Astrocyte of the cerebellum (primary cell): ENCODE results near the gene LPCAT3.
A peak's percentile ranks its signal among the peaks of the same experiment; 100 is the strongest.

Source experiments
- DNase-seq: peaks from one replicate; pipeline ENCODE4 v3.0.0-alpha.2; 2011; ENCODE audit warnings: low read depth
- H3K4me3 ChIP-seq: 2 replicates; pipeline ENCODE4 v1.5.1; 2011; ENCODE audit warnings: mild to moderate bottlenecking, low read depth, low read length, moderate library complexity
- in situ Hi-C: cut with HindIII; loops from 2 replicates; pipeline ENCODE4 v1.10.0; 2017; ENCODE audit warnings: low sequenced_read_pairs
- TF ChIP-seq, protein P1 (sequence below): IDR thresholded peaks from 2 replicates; pipeline ENCODE4 v1.5.1; 2012; ENCODE audit warnings: low read length, low read depth, moderate library complexity, mild to moderate bottlenecking; ENCODE audit errors: missing control alignments

LPCAT3 gene

DNA sequence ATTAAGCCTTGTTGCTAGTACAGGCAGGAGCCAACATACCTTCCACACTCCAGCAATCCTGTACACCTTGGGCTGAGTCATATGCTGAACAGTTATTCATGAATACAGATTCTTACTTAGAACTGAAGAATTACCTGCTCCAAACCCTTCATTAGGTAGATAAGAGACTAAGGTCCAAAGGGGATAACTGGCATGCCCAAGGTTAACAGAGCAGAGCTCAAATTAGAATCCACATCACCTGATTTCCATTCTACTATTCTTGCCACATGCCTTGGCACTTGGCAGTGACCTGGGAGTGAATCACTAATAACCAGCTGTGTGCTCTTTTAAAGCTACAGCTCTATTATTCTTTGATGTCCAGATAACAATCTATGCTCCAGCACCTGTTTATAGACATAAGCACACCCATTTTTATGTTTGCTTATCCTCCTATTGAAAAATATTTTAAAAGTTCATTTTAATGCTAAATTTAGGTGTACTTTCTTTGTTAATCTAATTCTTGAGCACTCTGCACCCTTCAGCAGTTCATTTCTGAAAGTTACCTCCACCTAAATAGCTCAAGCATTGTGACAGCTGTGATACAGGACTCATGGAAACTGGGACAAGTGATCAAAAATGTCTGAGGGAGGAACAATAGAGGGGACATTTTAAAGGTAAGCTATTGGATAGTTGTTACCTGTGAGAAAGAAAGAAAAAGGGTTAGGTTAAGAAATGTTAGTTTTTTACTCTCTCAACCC, 19.4 kb downstream of the LPCAT3 start:
- in situ Hi-C loops = no loop called here
- no peak overlapping the region for H3K4me3 ChIP-seq
- no peak for DNase-seq
- TF ChIP-seq, protein P1, sequence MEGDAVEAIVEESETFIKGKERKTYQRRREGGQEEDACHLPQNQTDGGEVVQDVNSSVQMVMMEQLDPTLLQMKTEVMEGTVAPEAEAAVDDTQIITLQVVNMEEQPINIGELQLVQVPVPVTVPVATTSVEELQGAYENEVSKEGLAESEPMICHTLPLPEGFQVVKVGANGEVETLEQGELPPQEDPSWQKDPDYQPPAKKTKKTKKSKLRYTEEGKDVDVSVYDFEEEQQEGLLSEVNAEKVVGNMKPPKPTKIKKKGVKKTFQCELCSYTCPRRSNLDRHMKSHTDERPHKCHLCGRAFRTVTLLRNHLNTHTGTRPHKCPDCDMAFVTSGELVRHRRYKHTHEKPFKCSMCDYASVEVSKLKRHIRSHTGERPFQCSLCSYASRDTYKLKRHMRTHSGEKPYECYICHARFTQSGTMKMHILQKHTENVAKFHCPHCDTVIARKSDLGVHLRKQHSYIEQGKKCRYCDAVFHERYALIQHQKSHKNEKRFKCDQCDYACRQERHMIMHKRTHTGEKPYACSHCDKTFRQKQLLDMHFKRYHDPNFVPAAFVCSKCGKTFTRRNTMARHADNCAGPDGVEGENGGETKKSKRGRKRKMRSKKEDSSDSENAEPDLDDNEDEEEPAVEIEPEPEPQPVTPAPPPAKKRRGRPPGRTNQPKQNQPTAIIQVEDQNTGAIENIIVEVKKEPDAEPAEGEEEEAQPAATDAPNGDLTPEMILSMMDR = no peak

GRCh38 chr12:6996040-6996441, 22.2 kb downstream of the LPCAT3 start:
- in situ Hi-C loops = no loop called here
- DNase-seq = peak; percentile 24
- no peak overlapping the region for H3K4me3 ChIP-seq
- TF ChIP-seq, protein P1 = no peak

- TF ChIP-seq, protein P1 = no peak
- H3K4me3 ChIP-seq = no peak overlapping the region
- in situ Hi-C loops = no loop called here
- DNase-seq = no peak
These were observed 30.2 kb downstream of the LPCAT3 start for GRCh38 chr12:6987956-6988553.

GRCh38 chr12:6982532-6982931, 35.7 kb downstream of the LPCAT3 start:
- H3K4me3 ChIP-seq = no peak overlapping the region
- TF ChIP-seq, protein P1 = no peak
- in situ Hi-C loops = no loop called here
- no peak for DNase-seq

DNA sequence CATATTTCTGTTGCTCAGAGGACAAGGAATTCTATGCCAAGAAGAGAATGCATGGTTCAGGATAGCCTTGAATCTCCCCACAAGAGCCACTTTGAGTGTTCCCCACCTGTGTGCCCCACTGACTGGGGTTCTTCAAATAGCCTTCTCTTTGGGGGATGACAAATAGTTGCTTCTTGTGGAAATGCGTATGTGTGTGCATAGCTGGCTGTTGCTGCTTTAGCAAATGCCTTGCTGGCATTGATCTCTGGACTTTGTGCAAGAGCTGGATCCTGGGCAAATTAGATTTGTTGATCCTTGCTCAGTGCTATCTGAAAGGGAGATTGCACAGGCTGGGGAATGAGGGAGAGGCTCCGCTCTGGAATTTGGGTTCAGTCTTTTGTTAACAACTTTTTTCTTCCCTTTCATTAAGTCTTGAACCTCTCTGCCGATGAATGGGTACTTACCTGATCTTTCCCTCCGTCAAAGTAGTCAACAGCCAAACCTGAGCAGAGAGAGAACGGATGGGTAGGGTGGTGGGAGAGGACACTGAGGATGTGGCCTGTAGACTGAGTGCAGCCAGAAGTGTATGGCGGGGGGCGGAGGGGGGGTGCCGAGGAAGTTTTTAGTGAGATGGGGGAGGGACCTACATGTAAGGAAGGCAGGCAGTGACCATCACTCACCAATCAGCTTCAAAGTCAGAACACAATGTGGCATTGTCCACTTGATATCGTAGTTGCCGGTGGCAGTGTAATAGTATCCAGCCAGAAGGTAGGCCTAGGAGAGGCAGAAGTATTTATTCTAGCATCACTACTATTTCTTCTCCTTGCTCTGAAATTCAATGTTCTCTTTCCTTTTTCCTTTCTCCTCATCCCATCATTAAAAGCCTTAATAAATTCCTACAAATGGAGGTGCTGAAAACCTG, 36.9 kb downstream of the LPCAT3 start:
- in situ Hi-C loops = no loop called here
- TF ChIP-seq, protein P1 = no peak
- no peak for DNase-seq
- H3K4me3 ChIP-seq = no peak overlapping the region

DNA sequence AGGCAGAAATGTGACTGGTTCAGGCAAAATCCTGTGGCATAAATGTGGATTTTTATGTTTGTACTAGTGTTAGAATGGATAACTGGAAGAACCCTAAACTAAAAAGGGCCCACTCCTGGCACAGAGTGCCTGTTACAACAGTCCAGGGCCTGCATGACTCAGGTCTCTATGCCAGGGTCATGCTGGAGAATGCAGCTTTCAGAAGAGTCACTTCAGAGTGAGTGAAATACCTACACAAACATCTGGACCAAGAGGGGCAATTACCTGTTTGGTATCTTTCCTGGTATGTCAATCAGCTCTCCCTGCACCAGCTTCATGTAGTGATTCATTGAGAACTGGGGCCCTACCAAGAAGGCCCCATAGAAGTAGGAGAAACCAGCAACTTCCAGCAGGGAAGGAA, 37.5 kb downstream of the LPCAT3 start:
- TF ChIP-seq, protein P1 = no peak
- no peak for DNase-seq
- no peak overlapping the region for H3K4me3 ChIP-seq
- in situ Hi-C loops = no loop called here
